ENCODE data around the gene PIWIL1. TPM values are rescaled to one million over a fixed set of nuclear protein-coding genes. Genes with fewer than 3 reads are reported as not detected.

Gene PIWIL1
- total RNA-seq (2022; extraction: Qiagen RNA extraction) = not detected in 5 replicates

GRCh38 chr12:130337488-130338303 is at the start of gene PIWIL1:
Gene PIWIL1 (plus strand): TSS chr12:130337887. CDS start chr12:130342592, 4,705 bp downstream.

Other genes starting within 250 kb of the PIWIL1 start
- not detected in 5 replicates for gene FZD10, start 175.4 kb upstream of the PIWIL1 start, total RNA-seq (2022; extraction: Qiagen RNA extraction)